Midbrain (tissue), 1 donor: ENCODE data around the gene PLXNA2.

Experiments
- DNase-seq: peaks from one replicate; lab custom pipeline; 2025; lab: John Stamatoyannopoulos, UW

PLXNA2 gene, protein sequence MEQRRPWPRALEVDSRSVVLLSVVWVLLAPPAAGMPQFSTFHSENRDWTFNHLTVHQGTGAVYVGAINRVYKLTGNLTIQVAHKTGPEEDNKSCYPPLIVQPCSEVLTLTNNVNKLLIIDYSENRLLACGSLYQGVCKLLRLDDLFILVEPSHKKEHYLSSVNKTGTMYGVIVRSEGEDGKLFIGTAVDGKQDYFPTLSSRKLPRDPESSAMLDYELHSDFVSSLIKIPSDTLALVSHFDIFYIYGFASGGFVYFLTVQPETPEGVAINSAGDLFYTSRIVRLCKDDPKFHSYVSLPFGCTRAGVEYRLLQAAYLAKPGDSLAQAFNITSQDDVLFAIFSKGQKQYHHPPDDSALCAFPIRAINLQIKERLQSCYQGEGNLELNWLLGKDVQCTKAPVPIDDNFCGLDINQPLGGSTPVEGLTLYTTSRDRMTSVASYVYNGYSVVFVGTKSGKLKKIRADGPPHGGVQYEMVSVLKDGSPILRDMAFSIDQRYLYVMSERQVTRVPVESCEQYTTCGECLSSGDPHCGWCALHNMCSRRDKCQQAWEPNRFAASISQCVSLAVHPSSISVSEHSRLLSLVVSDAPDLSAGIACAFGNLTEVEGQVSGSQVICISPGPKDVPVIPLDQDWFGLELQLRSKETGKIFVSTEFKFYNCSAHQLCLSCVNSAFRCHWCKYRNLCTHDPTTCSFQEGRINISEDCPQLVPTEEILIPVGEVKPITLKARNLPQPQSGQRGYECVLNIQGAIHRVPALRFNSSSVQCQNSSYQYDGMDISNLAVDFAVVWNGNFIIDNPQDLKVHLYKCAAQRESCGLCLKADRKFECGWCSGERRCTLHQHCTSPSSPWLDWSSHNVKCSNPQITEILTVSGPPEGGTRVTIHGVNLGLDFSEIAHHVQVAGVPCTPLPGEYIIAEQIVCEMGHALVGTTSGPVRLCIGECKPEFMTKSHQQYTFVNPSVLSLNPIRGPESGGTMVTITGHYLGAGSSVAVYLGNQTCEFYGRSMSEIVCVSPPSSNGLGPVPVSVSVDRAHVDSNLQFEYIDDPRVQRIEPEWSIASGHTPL (N-terminal part only)

DNA sequence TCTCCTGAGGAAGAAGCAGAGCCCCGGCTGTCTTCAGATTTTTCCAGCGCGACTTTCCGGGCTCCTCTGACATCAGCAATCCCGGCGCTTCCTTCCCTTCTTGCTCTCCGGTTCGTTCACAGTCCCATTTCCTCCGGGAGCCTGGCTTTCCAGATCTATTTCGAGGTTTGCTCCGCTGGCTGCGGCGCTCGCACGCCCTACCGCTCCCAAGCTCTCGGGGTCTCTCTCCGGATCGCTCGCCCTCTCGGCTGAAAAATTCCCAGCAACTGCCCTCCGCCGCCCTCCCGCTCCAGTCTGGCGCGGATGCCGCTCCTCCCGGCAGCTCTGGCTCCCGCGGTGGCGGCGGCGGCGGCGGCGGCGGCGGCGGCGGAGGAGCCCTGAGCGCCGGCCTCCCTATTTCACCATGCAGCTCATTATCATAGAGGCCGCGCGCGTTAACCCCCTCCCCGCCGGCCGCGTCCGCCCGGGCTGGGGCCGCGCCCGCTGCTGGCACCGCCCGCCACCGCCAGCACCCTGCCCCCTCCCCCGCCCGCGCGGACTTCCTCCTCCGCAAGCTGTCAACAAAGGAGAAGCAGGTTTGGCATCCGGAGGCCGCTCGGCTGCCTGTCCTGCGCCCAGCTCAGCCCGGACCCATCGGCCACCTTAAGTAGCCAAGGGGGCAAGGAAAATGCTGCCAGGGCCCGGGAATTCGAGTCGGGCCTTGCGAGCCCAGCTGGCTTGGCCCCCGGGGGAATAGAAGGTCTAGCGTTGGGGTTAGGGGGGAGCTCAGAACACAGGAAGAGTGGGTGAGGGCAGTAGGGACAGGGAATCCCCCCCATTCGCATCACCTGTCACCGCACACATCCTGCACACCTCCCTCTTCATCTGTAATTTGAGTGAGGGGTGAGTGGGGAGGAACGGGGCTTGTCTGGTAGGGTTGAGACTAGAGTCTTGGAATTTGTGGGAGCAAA is at the start of gene PLXNA2:
TSS of gene PLXNA2 (minus strand) at position 418 of the 950 bp plus-strand sequence. CDS start 26,462 bp downstream, outside the sequence.
- DNase-seq: peak; percentile 82

DNA sequence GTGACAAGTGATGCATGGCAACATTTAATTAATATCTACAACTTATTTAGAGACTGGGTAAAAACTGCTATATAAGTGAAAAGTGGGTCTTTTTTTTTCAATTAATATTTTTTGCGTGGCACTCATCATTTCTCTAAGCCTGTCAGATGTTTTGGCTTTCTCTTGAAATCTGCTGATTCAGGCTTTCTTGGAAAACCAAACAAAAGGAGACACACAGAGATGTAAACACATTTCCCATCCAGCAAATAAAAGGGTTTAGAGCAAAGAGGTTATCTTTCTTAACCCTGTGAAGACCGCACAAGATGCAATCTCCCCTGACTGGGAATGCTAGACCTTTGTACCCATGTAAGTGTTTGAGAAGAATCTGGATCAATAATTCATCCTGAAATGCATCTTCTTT is 48.7 kb upstream of the PLXNA2 start:
- DNase-seq: no peak

DNA sequence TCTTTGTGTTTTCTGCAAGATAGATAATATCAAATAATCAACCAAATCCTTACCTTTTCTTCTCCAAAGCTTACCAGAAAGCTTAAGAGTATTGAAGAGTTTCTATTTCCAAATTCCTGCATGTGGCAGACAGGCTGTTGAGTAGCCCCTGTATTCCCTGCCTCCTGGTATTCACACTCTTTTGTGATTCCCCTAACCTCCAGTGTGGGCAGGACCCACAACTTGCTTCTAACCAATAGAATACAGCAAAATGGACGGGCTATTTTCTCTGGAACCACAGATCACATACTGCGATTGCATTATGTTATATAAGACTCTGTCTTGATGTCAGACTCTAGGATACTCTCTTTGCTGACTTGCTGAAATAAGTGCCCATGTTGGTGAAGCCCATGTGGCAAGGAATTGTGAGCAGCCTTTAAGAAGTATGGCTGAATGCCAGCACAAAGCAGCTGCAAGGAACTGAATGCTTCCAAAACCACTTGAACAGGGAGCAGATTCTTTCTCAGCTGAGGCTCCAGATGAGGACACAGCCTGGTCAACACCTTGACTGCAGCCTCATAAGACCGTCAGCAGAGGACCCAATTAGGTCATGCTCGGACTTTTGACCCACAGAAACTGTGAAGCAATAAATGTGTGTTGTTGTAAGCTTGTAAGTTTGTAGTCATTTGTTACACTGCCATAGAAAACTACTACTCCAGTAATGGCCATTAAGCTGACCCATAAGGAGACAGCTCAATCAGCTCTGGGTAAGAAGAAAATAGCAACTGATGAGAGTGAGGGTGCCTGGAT is 47.9 kb upstream of the PLXNA2 start:
- DNase-seq: no peak

DNA sequence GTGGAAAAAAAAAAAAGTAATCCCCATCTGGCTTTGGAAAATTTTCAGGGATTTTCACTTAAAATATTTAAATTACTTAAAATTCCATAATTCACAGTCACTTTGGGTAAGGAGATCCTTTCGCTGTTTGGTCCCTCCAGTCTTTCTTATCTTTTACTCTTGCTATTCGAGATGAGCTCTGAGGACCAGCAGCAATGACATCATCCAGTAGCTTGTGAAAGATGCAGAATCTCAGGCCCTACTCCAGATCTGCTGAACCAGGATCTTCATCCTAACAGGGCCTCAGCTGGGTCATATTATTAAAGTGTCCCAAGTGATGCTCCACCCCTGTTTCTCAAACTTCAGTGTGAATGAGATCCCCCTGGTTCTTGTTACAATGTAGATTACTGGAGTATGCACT is 46.9 kb upstream of the PLXNA2 start:
- DNase-seq: no peak

DNA sequence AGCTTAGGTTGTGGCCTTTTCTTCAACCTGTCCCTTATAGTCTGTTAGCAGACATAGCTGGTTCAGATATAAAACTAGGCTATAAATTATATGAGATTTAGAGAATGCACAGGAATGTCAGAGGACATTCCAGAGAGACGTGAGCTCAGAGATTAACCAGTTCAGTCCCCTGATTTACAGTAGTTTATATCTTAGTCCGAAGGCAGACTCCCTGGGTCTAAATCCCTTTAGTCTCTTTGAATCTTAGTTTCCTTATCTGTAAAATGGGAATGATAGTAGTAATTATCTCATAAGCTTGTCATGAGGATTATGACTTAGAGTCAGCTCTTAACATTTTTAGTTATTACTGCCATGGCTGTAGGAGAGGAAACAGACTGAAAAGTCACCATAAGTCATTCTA is 45.5 kb upstream of the PLXNA2 start:
- DNase-seq: no peak

DNA sequence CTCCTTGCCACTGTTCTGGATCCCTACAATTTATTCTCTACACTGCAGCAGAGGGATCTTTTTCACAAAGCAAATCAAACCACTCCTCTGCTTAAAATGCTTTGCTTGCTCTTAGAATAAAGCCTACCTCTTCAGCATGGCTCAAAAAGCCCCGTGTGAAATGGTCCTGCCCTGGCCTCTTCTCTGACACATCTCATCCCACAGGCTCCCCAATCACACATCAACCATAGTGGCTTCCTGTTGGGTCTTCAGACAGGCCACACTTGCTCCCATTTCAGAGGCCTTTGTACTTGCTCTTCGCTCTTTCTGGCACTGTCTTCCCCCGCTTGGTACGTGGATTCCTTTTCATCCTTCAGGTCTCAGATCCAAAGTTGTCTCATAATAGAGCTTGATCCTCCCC is 44.3 kb upstream of the PLXNA2 start:
- DNase-seq: no peak

DNA sequence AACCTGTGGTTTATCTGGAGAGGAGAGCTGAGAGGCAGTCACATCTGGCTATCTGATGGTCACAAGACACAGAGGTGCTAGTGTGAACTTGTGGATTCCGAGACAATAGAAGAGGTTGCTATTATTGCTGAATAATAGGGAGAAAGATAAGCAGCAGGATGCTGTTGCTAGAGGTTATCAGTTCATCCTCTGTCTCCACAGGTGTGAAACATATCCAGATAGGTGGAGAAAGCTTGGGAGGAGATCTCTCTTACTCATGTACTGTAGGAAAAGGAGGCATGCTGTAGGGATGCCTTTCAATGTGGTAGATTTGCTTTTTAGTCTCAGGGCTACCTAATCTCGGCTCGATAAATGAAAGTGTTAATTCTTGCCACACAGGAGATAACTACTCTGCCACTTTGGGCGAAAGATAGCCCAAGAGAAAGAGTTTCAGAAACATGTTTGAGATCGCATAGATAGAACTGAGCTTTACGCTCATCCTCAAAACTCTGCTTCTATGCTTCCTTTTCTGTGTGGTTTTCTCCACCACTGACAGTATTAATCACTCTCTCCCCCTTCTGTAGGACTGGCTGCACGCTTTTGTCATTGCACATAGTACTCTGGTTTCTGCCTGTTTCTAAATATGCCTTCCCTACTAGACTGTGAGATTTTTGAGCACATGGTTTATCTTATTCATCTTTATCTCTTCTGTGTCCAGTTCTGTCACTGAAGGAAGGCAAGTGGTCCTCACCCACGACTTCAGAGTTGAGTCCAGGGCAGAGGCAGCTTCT is 36.7 kb upstream of the PLXNA2 start:
- DNase-seq: no peak

DNA sequence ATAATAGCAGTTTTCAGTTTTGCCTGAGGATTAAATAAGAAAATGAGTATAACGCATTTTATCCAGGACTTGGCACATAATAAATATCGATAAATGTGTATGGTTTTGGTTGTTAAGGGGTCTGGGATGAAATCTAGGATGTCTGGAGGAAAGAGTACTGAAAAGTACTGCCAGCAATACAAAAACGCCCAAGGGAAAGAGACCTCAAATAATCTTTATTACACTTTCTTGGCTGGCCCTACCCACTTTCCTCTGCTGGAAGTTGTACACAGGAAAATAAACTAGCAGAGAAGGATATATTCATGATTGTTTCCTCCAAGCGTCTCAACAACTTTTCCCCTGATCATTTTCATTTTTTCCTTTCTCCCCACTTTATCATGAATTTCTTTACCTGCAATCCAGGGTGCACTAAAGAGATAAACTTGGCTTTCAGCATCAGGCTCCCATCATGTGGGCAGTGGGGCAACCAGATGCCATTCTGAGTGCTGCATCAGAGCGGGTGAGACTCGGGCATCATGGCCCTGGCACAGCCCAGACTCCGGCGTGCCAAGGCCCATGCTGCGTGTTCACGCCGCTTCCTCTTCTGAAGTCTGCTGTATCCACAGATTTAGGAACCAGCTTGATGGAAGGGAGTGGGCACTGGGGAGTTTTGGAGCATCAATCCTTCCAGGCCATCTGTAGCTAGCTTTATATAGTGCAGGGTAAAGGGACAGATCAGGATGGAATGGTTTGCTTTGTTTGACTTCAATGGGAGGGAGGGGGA is 35.8 kb upstream of the PLXNA2 start:
- no peak for DNase-seq

DNA sequence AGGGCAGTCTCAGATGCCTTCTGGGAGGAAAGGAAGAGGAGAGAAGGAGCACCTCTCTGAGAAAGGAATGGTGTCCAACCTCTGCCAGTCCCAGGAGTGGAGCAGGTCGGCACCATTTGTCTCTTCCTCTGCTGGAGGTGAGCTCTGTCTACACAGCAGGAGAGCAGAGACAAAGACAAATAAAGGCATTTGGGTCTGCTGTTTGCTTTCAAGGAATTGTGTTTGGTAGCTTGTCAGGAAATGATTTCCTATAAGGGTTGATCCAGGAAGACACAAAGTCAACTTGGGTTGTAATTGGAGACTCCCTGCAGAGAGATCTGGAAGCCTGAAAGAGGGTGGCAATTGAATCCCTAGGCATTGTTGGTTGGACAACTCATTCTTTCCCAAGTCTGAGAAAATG is 34.5 kb upstream of the PLXNA2 start:
- no peak for DNase-seq

DNA sequence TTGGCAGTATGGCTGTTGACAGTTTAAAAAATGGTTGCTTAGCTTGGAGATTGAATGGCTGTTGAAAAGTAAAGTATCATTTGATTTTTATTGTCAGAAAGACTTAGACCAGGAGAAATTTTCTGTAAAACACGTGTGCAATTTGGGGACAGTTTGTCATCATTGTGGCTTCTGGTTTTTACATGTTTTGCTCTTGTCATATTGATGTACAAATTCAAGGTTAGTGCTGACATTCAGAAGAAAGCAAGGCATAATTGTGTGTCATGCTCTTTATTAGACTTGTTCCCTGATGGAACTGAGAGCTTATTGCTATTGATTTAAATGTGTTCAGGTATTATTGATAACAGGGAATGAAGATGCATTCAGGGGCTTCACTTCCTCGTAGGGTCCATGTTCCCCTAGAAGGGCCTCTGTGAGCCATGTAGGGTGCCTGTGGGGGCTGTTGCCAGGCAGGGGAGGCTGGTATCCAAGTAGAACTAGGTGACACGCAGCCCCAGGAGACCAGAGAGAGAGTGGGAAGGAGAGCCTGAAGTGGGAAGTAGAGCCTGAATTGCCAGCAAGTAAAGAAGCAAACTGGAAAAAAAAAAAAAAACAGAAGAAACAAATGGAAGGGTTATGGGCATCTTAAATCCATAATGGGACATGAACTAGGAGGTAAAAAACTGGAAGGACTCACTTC is 32.7 kb upstream of the PLXNA2 start:
- no peak for DNase-seq

DNA sequence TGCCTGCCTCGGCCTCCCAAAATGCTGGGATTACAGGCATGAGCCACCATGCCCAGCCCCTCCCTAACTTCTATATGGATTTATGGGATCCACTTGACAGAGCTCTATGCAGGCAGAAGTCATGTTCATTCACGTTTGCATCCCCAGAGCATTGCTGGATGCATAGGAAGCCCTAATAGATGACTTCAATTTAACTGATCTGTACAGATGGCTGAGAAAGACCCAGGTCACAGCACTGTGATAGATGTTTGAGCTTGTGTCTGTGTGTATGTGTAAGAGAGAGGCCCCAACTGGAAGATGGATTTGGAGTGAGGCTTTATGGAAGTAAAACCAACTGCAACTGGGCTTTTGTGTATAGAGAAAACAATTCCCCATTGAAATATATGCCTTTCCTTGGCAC is 30.9 kb upstream of the PLXNA2 start:
- DNase-seq: no peak

DNA sequence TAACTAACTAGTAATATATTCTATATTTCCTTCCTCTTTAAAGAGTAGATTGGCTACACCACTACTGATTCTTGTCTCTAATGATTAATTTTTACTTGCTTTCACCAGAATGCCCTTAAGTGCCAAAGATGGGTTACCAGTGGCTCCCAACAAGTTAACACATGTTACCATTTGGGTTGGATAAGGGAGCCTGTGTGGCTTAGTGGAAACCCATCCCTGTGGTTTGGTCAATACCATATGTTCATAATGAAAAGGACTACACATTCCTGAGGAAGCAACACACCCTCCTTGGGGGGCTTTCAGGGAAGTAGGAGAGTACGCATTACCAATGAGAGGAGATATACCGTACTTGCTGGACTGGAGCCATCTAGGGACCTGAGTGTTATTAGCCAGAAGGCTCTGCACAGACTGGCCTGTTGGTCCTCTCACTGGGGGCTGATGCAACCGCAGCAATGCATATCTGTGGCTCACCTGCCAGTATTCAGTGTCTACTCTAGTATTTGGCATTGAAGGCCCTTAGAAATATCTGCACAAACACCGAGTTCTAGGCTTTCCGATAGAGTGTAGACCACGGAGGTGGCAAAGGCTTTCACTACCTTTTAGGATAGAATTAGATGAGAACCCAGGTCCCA is 29.3 kb upstream of the PLXNA2 start:
- DNase-seq: no peak

DNA sequence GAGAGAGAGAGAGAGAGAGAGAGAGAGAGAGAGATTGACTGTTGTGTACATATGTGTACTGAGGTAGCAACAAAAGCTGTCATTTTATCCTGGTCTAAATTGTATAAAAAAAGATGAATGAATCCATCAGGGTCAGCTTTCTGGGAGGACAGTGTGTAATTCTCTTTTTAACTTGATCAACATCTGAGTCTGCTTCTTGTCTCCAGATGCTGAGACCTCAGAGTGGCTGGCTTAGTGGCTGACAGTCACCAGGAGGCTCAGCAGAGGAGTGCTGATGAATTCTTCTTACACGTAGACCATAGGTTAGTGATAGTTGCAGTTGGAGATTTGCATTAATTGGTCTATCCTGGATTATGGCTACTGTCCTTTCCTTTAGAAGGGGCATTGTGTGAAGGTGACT is 28.5 kb upstream of the PLXNA2 start:
- DNase-seq: no peak

DNA sequence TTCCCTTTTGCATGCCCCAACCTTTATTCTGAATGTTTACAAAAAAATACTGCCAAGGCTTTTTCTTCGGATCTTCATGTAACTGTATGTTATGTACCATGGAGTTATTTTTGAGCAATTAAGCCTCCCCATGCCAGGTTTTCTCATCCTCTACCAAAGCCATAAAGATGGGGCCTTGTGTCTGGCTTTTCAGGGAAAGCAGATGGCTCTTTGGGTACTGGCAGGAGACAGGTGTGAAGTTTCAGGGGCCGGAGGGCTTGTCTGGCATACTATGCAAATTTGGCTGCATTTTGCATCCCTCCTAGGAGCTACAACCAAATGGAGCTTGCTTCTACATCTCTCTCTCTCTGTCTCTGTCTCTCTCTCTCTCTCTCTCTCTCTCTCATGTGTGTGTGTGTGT is 28.1 kb upstream of the PLXNA2 start:
- no peak for DNase-seq

DNA sequence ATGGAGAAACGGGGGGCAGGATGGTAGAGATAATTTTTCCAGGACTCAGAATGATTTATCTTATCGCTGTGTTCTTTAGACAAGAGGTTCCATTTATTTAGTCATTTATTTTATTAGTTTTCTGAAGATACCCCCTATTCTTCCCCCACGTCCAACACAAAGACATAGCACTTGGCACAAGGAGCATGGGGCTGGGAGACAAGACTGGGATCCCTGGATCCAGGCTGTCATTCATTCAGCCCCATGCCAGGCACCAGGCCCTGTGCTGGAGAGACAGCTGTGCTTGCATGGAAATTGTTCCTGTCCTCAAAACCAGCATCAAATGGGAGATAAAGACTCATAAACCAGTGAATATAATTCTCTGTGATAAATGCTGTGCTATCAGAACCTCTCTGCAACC is 27.1 kb upstream of the PLXNA2 start:
- DNase-seq: no peak

DNA sequence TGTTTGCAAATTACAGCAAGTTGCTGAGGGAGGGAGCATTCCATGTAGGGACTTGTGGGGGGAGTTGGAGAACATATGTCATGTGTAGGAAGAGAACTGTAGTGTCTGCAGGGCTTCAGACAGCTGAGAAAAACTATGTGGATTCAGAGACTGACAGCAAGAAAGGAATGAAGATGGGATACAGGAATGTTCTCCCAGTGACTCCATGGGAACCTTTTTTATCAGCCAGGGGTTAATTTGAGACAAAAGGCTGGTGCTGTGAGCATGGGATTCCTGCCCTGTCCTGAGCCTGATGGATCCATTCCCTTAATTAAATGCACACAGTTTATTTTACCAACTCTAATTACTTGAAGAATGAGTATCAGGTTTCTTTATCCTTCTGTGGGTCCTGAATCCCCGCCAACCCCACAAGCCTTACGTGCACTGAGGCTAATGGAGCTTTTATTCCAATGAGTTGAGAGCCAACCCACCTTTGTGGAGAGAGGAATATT is 26.5 kb upstream of the PLXNA2 start:
- DNase-seq: no peak

DNA sequence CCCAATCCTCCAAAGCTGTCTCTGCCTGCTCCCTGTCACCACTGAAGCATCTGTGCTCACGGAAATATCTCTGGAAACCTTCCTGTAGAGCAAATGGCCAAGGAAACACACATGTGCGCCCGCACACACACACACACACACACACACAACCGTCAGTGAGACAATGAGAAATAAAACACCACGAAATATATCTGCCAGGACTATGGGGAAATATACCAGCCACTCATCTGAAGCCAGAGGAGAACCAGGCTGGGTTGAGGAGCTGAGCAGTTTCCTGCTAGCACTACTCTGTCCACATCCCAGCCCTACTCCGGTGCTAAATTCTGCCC is 25.1 kb upstream of the PLXNA2 start:
- DNase-seq: no peak
